ENCODE results near the gene TAC4.

The TAC4 gene

DNA sequence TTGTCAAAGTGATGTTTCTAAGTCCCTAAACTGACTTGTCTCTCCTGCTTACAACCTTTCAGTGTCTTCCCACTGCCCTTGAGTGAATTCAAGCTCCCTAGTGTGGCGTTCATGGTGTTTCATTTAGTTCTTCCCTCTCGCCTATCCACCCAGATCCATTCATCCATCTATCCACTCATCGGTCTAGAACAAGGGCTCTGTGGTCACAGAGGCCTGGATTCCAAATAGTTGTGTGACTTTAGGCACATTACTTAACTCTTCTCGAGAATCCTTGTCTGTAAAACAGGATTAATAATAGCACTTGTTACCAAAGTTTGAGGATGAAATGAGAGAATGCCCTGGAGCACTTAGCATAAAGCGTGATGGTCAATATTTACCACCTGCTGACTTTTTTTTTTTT lies 870 bp upstream of the TAC4 start:
- DNase-seq (ENCODE audit: low read depth in 1 of 2, low spot score in 1 of 2): no peak
- Histone ChIP-seq H3K4me3 (replicated peaks; ENCODE audit: insufficient read depth, low read length) (no peak overlapping the region), H3K27me3 (ENCODE audit: insufficient read depth, poor library complexity, severe bottlenecking) (no peaks in the 10 kb centered on the region), H3K27ac (replicated peaks) (no peak overlapping the region)
- TF ChIP-seq POLR2AphosphoS5 (IDR thresholded peaks at IDR 0.05; ENCODE audit: low read depth) (no peak), SPI1 (IDR thresholded peaks at IDR 0.05; ENCODE audit: borderline replicate concordance, low read depth) (no peak), GABPA (IDR thresholded peaks at IDR 0.05; ENCODE audit: low read depth) (no peak)
- TF ChIP-seq, protein P1, sequence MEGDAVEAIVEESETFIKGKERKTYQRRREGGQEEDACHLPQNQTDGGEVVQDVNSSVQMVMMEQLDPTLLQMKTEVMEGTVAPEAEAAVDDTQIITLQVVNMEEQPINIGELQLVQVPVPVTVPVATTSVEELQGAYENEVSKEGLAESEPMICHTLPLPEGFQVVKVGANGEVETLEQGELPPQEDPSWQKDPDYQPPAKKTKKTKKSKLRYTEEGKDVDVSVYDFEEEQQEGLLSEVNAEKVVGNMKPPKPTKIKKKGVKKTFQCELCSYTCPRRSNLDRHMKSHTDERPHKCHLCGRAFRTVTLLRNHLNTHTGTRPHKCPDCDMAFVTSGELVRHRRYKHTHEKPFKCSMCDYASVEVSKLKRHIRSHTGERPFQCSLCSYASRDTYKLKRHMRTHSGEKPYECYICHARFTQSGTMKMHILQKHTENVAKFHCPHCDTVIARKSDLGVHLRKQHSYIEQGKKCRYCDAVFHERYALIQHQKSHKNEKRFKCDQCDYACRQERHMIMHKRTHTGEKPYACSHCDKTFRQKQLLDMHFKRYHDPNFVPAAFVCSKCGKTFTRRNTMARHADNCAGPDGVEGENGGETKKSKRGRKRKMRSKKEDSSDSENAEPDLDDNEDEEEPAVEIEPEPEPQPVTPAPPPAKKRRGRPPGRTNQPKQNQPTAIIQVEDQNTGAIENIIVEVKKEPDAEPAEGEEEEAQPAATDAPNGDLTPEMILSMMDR (IDR thresholded peaks at IDR 0.05; ENCODE audit: insufficient read depth, low read length): no peak
- TF ChIP-seq, protein P2, sequence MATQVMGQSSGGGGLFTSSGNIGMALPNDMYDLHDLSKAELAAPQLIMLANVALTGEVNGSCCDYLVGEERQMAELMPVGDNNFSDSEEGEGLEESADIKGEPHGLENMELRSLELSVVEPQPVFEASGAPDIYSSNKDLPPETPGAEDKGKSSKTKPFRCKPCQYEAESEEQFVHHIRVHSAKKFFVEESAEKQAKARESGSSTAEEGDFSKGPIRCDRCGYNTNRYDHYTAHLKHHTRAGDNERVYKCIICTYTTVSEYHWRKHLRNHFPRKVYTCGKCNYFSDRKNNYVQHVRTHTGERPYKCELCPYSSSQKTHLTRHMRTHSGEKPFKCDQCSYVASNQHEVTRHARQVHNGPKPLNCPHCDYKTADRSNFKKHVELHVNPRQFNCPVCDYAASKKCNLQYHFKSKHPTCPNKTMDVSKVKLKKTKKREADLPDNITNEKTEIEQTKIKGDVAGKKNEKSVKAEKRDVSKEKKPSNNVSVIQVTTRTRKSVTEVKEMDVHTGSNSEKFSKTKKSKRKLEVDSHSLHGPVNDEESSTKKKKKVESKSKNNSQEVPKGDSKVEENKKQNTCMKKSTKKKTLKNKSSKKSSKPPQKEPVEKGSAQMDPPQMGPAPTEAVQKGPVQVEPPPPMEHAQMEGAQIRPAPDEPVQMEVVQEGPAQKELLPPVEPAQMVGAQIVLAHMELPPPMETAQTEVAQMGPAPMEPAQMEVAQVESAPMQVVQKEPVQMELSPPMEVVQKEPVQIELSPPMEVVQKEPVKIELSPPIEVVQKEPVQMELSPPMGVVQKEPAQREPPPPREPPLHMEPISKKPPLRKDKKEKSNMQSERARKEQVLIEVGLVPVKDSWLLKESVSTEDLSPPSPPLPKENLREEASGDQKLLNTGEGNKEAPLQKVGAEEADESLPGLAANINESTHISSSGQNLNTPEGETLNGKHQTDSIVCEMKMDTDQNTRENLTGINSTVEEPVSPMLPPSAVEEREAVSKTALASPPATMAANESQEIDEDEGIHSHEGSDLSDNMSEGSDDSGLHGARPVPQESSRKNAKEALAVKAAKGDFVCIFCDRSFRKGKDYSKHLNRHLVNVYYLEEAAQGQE (IDR thresholded peaks at IDR 0.05; ENCODE audit: insufficient replicate concordance, low read depth): no peak

DNA sequence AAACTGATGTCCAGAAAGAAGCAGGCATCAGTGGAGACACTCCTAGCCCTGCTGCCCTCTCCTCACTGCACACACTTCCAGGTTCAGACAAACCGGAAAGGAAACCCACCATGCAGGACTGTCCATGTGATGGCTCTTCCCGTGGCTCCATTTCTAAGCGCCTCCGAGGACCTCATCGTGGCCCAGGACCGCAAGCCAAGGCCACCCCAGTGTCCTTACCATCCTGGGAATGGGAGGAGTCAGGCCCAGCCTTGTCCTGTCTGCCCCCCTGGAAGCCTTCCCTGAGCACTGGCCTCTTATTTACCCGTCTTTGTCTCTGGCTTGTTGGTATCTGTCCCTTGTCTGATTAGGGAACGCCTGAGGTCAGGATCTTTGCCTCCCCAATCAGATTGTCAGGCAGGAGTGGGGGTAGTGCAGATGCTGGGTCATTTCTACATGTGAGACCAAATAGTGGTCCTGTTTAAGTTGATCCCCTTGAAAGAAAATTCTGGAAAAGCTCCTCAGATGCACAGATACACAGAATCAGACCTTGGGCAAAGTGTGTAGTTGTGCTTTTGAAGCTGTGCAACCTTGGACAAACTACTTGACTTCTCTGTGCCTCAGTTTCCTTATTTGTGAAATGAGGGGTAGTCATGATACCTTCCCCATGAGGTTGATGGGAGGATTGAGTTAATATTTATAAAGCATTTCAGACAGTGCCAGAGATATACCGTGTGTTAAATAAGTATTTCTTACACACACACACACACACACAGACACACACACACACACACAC lies 744 bp downstream of the TAC4 start:
- no peaks in the 10 kb centered on the region for H3K27me3 ChIP-seq (ENCODE audit: insufficient read depth, poor library complexity, severe bottlenecking)
- no peak overlapping the region for H3K27ac ChIP-seq (replicated peaks)
- H3K4me3 ChIP-seq (replicated peaks; ENCODE audit: insufficient read depth, low read length): no peak overlapping the region
- no peak for DNase-seq (ENCODE audit: low read depth in 1 of 2, low spot score in 1 of 2)
- TF ChIP-seq POLR2AphosphoS5 (IDR thresholded peaks at IDR 0.05; ENCODE audit: low read depth) (no peak), SPI1 (IDR thresholded peaks at IDR 0.05; ENCODE audit: borderline replicate concordance, low read depth) (no peak), GABPA (IDR thresholded peaks at IDR 0.05; ENCODE audit: low read depth) (no peak)
- TF ChIP-seq, protein P1 (IDR thresholded peaks at IDR 0.05; ENCODE audit: insufficient read depth, low read length): no peak
- TF ChIP-seq, protein P2 (IDR thresholded peaks at IDR 0.05; ENCODE audit: insufficient replicate concordance, low read depth): no peak

DNA sequence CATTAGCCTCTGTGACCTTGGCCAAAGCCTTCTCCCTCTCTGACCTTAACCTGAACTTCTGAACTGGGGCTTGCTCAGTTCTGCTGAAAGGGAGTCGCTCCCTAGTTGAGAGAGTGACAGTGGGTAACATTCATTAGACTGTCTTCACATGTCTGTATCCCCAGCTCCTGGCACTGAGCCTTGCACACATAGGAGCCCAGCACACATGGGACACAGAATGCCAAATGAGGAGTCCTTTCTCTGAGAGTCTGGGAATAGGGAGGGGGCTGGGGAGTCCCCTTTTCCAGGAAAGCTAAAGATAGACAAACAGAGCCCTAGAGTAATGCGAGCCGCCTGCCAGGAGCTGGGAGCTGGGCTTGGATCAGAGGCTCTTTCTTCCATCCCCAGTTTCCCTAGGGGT lies 2.5 kb downstream of the TAC4 start:
- TF ChIP-seq POLR2AphosphoS5 (IDR thresholded peaks at IDR 0.05; ENCODE audit: low read depth) (no peak), SPI1 (IDR thresholded peaks at IDR 0.05; ENCODE audit: borderline replicate concordance, low read depth) (no peak), GABPA (IDR thresholded peaks at IDR 0.05; ENCODE audit: low read depth) (no peak)
- TF ChIP-seq, protein P2 (IDR thresholded peaks at IDR 0.05; ENCODE audit: insufficient replicate concordance, low read depth): no peak
- TF ChIP-seq, protein P1 (IDR thresholded peaks at IDR 0.05; ENCODE audit: insufficient read depth, low read length): no peak
- Histone ChIP-seq H3K27me3 (ENCODE audit: insufficient read depth, poor library complexity, severe bottlenecking) (no peaks in the 10 kb centered on the region), H3K4me3 (replicated peaks; ENCODE audit: insufficient read depth, low read length) (no peak overlapping the region), H3K27ac (replicated peaks) (no peak overlapping the region)
- no peak for DNase-seq (ENCODE audit: low read depth in 1 of 2, low spot score in 1 of 2)

Data from HL-60 (cell line).